Measurements from ENCODE around the gene THBD.

DNA sequence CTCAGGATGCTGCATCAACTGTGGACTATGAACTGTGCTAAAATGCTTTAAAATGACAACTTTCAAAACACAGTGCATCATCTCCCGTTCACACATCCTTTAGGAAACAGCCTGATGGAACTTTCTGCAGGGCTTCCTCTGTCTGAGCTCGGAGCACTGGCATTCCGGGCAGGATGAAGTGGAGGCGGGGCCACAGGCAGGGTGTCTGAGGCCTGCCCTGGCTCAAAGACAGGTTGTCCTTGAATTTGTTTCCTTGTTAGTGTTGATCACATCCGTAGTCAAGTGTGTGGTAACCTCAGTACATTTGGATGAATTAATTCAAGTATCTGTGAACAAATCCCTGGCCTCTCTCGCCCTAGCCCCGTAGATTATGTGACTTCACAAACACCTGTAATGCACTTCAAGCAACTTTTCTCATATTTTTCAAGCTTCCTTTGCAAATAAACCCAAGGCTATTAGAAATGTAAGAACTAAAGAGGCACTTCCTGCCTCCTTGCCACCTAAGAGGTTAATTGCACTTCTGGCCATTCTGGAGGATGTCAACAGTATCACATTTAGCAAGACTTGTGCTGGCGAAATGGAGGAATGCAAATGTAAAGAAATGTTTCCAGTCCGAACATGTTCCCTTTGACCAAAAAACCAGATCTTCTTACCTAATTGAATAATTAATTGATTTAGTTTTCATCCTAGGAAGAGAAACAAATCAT, 33.5 kb upstream of the THBD start:
- TF ChIP-seq, protein P1, sequence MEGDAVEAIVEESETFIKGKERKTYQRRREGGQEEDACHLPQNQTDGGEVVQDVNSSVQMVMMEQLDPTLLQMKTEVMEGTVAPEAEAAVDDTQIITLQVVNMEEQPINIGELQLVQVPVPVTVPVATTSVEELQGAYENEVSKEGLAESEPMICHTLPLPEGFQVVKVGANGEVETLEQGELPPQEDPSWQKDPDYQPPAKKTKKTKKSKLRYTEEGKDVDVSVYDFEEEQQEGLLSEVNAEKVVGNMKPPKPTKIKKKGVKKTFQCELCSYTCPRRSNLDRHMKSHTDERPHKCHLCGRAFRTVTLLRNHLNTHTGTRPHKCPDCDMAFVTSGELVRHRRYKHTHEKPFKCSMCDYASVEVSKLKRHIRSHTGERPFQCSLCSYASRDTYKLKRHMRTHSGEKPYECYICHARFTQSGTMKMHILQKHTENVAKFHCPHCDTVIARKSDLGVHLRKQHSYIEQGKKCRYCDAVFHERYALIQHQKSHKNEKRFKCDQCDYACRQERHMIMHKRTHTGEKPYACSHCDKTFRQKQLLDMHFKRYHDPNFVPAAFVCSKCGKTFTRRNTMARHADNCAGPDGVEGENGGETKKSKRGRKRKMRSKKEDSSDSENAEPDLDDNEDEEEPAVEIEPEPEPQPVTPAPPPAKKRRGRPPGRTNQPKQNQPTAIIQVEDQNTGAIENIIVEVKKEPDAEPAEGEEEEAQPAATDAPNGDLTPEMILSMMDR (IDR thresholded peaks at IDR 0.05; ENCODE audit: poor library complexity): no peak
- no peak for TF ChIP-seq EZH2 (IDR thresholded peaks at IDR 0.05; ENCODE audit: borderline replicate concordance)
- TF ChIP-seq EZH2phosphoT487 (IDR thresholded peaks at IDR 0.05; ENCODE audit: low read depth, severe bottlenecking, unreplicated experiment): no peak
